Mesothelial cell of epicardium (in vitro differentiated cells): ENCODE measurements around the gene CD93. TPM values are rescaled to one million over a fixed set of nuclear protein-coding genes. Genes with fewer than 3 reads are reported as not detected.

Source experiments
- DNase-seq, 2 experiments: peaks; one replicate each; pipeline ENCODE4 v3.0.0; 2021; ENCODE audit warnings: low spot score in 2 of 2; ENCODE audit not compliant: unreplicated experiment in 2 of 2
- H3K27ac Mint-ChIP-seq: 2 replicates; pipeline ENCODE4 v1.8.0; 2021; ENCODE audit warnings: mixed read lengths
- H3K27me3 Mint-ChIP-seq: 2 replicates; pipeline ENCODE4 v1.8.0; 2021; ENCODE audit warnings: low read depth, mixed read lengths
- H3K36me3 Mint-ChIP-seq: 2 replicates; pipeline ENCODE4 v1.8.0; 2021; ENCODE audit warnings: mixed read lengths
- H3K4me1 Mint-ChIP-seq: 2 replicates; pipeline ENCODE4 v1.8.0; 2021; ENCODE audit warnings: mixed read lengths
- H3K4me3 Mint-ChIP-seq: 2 replicates; pipeline ENCODE4 v1.8.0; 2021; ENCODE audit warnings: mild to moderate bottlenecking, moderate library complexity, mixed read lengths
- H3K9me3 Mint-ChIP-seq: 2 replicates; pipeline ENCODE4 v1.8.0; 2021; ENCODE audit warnings: mixed read lengths
- total RNA-seq: library from RNA; stranded (reverse); gene quantifications from 3 replicates; pipeline ENCODE4 v1.2.1, GENCODE V29; 2021
- TF ChIP-seq, protein P1 (sequence below): fragments of 200-600 bp; sonication (generic); IDR thresholded peaks from one replicate; pipeline ENCODE4 v1.5.0; 2021; ENCODE audit warnings: antibody characterized with exemption; ENCODE audit not compliant: unreplicated experiment

CD93 gene
- total RNA-seq, 1 donor from 2014 or later, result 0.07 TPM

DNA sequence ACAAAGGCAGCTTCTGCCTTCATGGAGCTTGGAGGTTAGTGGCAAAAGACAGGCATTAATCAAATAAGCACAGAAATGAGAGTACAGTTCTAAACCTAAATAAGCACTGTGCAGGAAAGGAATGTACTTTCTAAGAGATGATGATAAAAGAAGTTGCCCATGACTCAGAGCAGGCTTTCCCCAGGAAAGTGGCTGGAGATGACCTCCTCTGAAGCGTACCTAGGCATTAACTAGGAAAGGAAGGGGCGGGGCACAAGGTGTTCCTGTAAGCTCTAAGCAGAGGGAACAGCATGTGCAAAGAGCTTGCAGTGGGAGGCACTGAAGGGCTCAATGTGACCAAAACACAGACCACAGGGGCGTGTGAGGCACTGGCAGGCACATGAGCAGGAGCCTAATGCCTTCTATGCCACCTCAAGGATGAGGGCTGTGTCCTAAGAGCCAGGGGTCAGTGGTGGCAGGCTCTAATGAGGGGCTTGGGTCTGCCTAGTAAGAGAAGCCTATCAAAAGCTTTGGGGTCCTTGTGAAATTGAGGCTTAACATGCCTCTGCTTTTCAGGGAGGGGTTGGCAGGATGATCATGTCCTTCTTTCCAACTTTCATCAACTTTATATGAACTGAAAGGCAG is 46.1 kb downstream of the CD93 start:
- DNase-seq, result no peak
- peaks cover 95% of the 10 kb centered on the region for H3K27me3 Mint-ChIP-seq
- H3K27ac Mint-ChIP-seq, result no peak overlapping the region
- no peaks in the 10 kb centered on the region for H3K9me3 Mint-ChIP-seq
- H3K4me3 Mint-ChIP-seq, result no peak overlapping the region
- no peaks in the 10 kb centered on the region for H3K36me3 Mint-ChIP-seq
- TF ChIP-seq, protein P1, sequence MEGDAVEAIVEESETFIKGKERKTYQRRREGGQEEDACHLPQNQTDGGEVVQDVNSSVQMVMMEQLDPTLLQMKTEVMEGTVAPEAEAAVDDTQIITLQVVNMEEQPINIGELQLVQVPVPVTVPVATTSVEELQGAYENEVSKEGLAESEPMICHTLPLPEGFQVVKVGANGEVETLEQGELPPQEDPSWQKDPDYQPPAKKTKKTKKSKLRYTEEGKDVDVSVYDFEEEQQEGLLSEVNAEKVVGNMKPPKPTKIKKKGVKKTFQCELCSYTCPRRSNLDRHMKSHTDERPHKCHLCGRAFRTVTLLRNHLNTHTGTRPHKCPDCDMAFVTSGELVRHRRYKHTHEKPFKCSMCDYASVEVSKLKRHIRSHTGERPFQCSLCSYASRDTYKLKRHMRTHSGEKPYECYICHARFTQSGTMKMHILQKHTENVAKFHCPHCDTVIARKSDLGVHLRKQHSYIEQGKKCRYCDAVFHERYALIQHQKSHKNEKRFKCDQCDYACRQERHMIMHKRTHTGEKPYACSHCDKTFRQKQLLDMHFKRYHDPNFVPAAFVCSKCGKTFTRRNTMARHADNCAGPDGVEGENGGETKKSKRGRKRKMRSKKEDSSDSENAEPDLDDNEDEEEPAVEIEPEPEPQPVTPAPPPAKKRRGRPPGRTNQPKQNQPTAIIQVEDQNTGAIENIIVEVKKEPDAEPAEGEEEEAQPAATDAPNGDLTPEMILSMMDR, result no peak
- peaks cover 8% of the 10 kb centered on the region for H3K4me1 Mint-ChIP-seq

DNA sequence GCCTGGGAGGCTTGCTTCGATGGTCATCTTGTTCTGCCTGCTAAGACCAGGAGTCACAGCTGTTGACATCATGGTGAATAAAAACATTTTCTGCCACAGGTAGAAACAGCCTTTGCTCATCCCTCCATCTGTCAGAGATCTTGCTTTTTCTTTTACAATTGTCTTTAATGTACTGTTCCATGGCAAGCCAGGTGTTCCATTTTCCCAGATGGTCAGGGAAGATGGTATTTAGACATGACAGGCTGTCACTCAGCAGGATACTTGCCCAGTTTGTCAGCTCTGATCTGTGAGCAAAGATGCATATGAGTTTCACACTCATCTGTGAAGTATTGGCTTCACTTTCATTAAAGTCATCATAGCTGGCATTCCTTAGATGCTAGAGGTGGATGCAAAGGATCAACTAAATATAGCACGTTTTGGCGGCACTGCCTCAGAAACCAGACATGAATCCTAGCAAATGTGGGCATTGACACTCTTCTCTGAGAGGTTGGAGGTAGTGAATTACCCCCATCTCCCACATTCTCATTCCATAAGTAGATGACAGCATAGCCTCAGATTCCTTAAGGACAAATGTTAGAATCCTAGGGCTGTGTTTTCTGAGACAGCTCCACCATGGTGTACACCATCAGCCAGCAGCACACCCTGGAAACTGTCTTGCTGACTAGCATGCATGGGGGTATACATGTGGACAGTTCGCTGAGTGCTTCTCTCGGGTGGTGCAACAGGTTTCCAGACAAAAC is 46.8 kb downstream of the CD93 start:
- Mint-ChIP-seq H3K9me3 (no peaks in the 10 kb centered on the region), H3K27ac (no peak overlapping the region), H3K27me3 (peaks cover 95% of the 10 kb centered on the region), H3K36me3 (no peaks in the 10 kb centered on the region), H3K4me1 (peaks cover 8% of the 10 kb centered on the region), H3K4me3 (no peak overlapping the region)
- DNase-seq, result no peak
- TF ChIP-seq, protein P1, result no peak

DNA sequence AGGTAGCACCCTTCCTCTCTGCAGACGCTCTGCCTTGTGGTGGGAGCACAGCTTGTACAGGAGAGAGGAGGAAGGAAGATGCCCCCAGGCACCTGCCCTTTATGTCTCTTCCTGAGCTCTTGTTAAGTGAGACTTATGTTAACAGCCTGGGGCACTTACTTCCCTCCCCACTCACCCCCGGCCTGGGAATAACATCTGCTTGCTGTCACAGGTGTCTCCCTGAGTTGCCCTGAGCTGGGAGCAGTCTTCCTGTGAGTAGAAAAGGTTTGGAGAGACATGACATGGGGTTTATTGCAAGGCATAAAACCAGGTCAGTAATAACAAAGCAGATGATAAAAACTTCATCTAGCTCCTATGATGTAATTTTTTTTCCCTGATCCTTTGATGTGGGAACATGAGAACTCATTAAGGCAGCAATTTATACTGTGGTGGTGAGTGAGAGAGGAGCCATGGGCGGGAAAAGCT is 49.1 kb downstream of the CD93 start:
- TF ChIP-seq, protein P1, result no peak
- no peaks in the 10 kb centered on the region for H3K36me3 Mint-ChIP-seq
- H3K9me3 Mint-ChIP-seq, result no peaks in the 10 kb centered on the region
- no peak overlapping the region for H3K4me3 Mint-ChIP-seq
- no peak overlapping the region for H3K27ac Mint-ChIP-seq
- DNase-seq, result no peak
- H3K4me1 Mint-ChIP-seq, result peaks cover 11% of the 10 kb centered on the region
- H3K27me3 Mint-ChIP-seq, result peaks cover 96% of the 10 kb centered on the region

DNA sequence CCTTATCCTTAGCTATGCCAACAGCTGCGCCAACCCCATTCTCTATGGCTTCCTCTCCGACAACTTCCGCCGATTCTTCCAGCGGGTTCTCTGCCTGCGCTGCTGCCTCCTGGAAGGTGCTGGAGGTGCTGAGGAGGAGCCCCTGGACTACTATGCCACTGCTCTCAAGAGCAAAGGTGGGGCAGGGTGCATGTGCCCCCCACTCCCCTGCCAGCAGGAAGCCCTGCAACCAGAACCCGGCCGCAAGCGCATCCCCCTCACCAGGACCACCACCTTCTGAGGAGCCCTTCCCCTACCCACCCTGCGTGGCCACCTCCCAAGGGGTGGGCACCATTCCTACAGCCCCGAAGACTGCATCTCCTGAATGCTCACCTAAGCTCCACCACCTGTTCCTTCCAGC is 49.8 kb downstream of the CD93 start:
- Mint-ChIP-seq H3K27ac (no peak overlapping the region), H3K36me3 (no peaks in the 10 kb centered on the region), H3K4me3 (peak overlapping the region; percentile 33), H3K4me1 (peaks cover 11% of the 10 kb centered on the region), H3K9me3 (no peaks in the 10 kb centered on the region), H3K27me3 (peaks cover 96% of the 10 kb centered on the region)
- TF ChIP-seq, protein P1, result no peak
- no peak for DNase-seq

DNA sequence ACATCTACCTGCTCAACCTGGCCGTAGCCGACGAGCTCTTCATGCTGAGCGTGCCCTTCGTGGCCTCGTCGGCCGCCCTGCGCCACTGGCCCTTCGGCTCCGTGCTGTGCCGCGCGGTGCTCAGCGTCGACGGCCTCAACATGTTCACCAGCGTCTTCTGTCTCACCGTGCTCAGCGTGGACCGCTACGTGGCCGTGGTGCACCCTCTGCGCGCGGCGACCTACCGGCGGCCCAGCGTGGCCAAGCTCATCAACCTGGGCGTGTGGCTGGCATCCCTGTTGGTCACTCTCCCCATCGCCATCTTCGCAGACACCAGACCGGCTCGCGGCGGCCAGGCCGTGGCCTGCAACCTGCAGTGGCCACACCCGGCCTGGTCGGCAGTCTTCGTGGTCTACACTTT is 50.4 kb downstream of the CD93 start:
- peak overlapping the region; percentile 13 for H3K4me3 Mint-ChIP-seq
- TF ChIP-seq, protein P1, result no peak
- H3K36me3 Mint-ChIP-seq, result no peaks in the 10 kb centered on the region
- peaks cover 11% of the 10 kb centered on the region for H3K4me1 Mint-ChIP-seq
- H3K27ac Mint-ChIP-seq, result no peak overlapping the region
- DNase-seq, result no peak
- H3K27me3 Mint-ChIP-seq, result peaks cover 92% of the 10 kb centered on the region
- H3K9me3 Mint-ChIP-seq, result no peaks in the 10 kb centered on the region
